ENCODE data around the gene GJB4. TPM values are rescaled to one million over a fixed set of nuclear protein-coding genes. Genes with fewer than 3 reads are reported as not detected.
"Not testable (repeated sequence)": the region's sequence is repeated elsewhere in the genome, so short reads cannot be mapped to it uniquely, and the experiment has no call there.

The GJB4 gene
- total RNA-seq, 1 donor from 2014 or later, result not detected

DNA sequence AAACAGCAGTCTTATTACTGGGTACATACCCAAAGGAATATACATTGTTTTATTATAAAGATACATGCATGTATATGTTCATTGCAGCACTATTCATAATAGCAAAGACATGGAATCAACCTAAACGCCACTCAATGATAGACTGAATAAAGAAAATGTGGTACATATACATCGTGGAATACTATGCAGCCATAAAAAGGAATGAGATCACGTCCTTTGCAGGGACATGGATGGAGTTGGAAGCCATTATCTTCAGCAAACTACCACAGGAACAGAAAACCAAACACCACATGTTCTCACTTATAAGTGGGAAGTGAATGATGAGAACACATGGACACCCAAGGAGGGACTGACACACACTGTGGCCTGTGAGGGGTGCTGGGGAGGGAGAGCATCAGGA, 51.2 kb downstream of the GJB4 start:
- not testable (repeated sequence) for H3K9ac ChIP-seq (ENCODE audit: low read depth in 1 of 3, low read length in 3 of 3); H3K4me3 ChIP-seq (ENCODE audit: low read length in 3 of 3); H3K27me3 ChIP-seq (ENCODE audit: control insufficient read depth in 3 of 3, insufficient read depth in 3 of 3, low read length in 3 of 3); H3K27ac ChIP-seq (ENCODE audit: low read depth, low read length); H3K4me1 ChIP-seq (ENCODE audit: control insufficient read depth in 3 of 3, insufficient read depth in 3 of 3, low read length in 3 of 3); H3K36me3 ChIP-seq (ENCODE audit: control insufficient read depth in 3 of 3, insufficient read depth in 3 of 3, low read length in 3 of 3); H3K9me3 ChIP-seq (ENCODE audit: control insufficient read depth in 3 of 3, low read length in 3 of 3)

Other genes starting within 250 kb of the GJB4 start
- not detected for gene GJB5, start 4.7 kb upstream of the GJB4 start, total RNA-seq
- gene GJB3, start 21.5 kb downstream of the GJB4 start, total RNA-seq, result not detected
- gene GJA4, start 33.3 kb downstream of the GJB4 start, total RNA-seq, result 21.4 TPM
- 8.9 TPM for gene SMIM12, start 100.0 kb downstream of the GJB4 start, total RNA-seq
- not detected for gene DLGAP3, start 169.9 kb downstream of the GJB4 start, total RNA-seq
- gene TMEM35B, start 225.6 kb downstream of the GJB4 start, total RNA-seq, result 23.0 TPM